ENCODE data around the gene RBM26.

DNA sequence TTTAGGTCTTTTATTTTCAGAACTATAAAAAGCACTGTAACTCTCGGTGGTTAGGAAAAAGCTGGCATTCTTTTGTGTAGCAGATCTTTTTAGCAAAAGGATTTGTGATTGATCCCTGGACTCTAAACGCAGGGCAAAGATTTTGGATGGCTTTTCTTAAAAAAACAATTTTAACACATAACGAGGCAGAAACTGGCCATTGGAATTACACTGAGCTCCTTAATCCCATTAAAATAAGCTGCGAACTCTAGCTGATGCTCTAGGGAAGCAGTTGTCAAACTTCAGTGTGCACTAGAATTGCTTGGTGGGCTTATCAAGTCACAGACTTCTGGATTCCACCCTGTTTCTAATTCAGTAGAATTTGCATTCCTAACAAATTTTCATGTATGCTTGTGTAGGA lies 41.1 kb upstream of the RBM26 start:
- TF ChIP-seq, protein P1, sequence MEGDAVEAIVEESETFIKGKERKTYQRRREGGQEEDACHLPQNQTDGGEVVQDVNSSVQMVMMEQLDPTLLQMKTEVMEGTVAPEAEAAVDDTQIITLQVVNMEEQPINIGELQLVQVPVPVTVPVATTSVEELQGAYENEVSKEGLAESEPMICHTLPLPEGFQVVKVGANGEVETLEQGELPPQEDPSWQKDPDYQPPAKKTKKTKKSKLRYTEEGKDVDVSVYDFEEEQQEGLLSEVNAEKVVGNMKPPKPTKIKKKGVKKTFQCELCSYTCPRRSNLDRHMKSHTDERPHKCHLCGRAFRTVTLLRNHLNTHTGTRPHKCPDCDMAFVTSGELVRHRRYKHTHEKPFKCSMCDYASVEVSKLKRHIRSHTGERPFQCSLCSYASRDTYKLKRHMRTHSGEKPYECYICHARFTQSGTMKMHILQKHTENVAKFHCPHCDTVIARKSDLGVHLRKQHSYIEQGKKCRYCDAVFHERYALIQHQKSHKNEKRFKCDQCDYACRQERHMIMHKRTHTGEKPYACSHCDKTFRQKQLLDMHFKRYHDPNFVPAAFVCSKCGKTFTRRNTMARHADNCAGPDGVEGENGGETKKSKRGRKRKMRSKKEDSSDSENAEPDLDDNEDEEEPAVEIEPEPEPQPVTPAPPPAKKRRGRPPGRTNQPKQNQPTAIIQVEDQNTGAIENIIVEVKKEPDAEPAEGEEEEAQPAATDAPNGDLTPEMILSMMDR (conservative IDR thresholded peaks at IDR 0.05; ENCODE audit: low read depth in 2 of 2): no peak
- TF ChIP-seq, protein P2, sequence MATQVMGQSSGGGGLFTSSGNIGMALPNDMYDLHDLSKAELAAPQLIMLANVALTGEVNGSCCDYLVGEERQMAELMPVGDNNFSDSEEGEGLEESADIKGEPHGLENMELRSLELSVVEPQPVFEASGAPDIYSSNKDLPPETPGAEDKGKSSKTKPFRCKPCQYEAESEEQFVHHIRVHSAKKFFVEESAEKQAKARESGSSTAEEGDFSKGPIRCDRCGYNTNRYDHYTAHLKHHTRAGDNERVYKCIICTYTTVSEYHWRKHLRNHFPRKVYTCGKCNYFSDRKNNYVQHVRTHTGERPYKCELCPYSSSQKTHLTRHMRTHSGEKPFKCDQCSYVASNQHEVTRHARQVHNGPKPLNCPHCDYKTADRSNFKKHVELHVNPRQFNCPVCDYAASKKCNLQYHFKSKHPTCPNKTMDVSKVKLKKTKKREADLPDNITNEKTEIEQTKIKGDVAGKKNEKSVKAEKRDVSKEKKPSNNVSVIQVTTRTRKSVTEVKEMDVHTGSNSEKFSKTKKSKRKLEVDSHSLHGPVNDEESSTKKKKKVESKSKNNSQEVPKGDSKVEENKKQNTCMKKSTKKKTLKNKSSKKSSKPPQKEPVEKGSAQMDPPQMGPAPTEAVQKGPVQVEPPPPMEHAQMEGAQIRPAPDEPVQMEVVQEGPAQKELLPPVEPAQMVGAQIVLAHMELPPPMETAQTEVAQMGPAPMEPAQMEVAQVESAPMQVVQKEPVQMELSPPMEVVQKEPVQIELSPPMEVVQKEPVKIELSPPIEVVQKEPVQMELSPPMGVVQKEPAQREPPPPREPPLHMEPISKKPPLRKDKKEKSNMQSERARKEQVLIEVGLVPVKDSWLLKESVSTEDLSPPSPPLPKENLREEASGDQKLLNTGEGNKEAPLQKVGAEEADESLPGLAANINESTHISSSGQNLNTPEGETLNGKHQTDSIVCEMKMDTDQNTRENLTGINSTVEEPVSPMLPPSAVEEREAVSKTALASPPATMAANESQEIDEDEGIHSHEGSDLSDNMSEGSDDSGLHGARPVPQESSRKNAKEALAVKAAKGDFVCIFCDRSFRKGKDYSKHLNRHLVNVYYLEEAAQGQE (IDR thresholded peaks at IDR 0.05; ENCODE audit: unreplicated experiment): no peak
- no peak for TF ChIP-seq EZH2phosphoT487 (IDR thresholded peaks at IDR 0.05; ENCODE audit: unreplicated experiment)
- TF ChIP-seq POLR2AphosphoS5 (IDR thresholded peaks at IDR 0.05; ENCODE audit: low read depth): no peak
- no peak for TF ChIP-seq NANOG (IDR thresholded peaks at IDR 0.05; ENCODE audit: borderline replicate concordance)
- TF ChIP-seq EZH2 (IDR thresholded peaks at IDR 0.05; ENCODE audit: low read depth, unreplicated experiment): no peak
- TF ChIP-seq JUNB (IDR thresholded peaks at IDR 0.05; ENCODE audit: unreplicated experiment): no peak
- no peak for TF ChIP-seq ZNF114 (CRISPR knock-in tag; IDR thresholded peaks at IDR 0.05)
- TF ChIP-seq CREB1 (CRISPR knock-in tag; IDR thresholded peaks at IDR 0.05; ENCODE audit: low read depth): no peak
- TF ChIP-seq, protein P3, sequence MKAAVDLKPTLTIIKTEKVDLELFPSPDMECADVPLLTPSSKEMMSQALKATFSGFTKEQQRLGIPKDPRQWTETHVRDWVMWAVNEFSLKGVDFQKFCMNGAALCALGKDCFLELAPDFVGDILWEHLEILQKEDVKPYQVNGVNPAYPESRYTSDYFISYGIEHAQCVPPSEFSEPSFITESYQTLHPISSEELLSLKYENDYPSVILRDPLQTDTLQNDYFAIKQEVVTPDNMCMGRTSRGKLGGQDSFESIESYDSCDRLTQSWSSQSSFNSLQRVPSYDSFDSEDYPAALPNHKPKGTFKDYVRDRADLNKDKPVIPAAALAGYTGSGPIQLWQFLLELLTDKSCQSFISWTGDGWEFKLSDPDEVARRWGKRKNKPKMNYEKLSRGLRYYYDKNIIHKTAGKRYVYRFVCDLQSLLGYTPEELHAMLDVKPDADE (IDR thresholded peaks at IDR 0.05): no peak
- no peak for TF ChIP-seq ZNF331 (CRISPR knock-in tag; IDR thresholded peaks at IDR 0.05; ENCODE audit: low read depth)
- no peak for TF ChIP-seq STAT1 (IDR thresholded peaks at IDR 0.05; ENCODE audit: unreplicated experiment)
- TF ChIP-seq, protein P4, sequence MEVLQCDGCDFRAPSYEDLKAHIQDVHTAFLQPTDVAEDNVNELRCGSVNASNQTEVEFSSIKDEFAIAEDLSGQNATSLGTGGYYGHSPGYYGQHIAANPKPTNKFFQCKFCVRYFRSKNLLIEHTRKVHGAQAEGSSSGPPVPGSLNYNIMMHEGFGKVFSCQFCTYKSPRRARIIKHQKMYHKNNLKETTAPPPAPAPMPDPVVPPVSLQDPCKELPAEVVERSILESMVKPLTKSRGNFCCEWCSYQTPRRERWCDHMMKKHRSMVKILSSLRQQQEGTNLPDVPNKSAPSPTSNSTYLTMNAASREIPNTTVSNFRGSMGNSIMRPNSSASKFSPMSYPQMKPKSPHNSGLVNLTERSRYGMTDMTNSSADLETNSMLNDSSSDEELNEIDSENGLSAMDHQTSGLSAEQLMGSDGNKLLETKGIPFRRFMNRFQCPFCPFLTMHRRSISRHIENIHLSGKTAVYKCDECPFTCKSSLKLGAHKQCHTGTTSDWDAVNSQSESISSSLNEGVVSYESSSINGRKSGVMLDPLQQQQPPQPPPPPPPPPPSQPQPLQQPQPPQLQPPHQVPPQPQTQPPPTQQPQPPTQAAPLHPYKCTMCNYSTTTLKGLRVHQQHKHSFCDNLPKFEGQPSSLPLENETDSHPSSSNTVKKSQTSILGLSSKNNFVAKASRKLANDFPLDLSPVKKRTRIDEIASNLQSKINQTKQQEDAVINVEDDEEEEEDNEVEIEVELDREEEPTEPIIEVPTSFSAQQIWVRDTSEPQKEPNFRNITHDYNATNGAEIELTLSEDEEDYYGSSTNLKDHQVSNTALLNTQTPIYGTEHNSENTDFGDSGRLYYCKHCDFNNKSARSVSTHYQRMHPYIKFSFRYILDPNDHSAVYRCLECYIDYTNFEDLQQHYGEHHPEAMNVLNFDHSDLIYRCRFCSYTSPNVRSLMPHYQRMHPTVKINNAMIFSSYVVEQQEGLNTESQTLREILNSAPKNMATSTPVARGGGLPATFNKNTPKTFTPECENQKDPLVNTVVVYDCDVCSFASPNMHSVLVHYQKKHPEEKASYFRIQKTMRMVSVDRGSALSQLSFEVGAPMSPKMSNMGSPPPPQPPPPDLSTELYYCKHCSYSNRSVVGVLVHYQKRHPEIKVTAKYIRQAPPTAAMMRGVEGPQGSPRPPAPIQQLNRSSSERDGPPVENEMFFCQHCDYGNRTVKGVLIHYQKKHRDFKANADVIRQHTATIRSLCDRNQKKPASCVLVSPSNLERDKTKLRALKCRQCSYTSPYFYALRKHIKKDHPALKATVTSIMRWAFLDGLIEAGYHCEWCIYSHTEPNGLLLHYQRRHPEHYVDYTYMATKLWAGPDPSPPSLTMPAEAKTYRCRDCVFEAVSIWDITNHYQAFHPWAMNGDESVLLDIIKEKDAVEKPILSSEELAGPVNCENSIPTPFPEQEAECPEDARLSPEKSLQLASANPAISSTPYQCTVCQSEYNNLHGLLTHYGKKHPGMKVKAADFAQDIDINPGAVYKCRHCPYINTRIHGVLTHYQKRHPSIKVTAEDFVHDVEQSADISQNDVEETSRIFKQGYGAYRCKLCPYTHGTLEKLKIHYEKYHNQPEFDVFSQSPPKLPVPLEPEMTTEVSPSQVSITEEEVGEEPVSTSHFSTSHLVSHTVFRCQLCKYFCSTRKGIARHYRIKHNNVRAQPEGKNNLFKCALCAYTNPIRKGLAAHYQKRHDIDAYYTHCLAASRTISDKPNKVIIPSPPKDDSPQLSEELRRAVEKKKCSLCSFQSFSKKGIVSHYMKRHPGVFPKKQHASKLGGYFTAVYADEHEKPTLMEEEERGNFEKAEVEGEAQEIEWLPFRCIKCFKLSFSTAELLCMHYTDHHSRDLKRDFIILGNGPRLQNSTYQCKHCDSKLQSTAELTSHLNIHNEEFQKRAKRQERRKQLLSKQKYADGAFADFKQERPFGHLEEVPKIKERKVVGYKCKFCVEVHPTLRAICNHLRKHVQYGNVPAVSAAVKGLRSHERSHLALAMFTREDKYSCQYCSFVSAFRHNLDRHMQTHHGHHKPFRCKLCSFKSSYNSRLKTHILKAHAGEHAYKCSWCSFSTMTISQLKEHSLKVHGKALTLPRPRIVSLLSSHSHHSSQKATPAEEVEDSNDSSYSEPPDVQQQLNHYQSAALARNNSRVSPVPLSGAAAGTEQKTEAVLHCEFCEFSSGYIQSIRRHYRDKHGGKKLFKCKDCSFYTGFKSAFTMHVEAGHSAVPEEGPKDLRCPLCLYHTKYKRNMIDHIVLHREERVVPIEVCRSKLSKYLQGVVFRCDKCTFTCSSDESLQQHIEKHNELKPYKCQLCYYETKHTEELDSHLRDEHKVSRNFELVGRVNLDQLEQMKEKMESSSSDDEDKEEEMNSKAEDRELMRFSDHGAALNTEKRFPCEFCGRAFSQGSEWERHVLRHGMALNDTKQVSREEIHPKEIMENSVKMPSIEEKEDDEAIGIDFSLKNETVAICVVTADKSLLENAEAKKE (CRISPR knock-in tag; IDR thresholded peaks at IDR 0.05): no peak

All from GM23338 (cell line).